GM18858 (cell line): Measurements from ENCODE around the gene KLK5.
"Not testable (repeated sequence)": the region's sequence is repeated elsewhere in the genome, so short reads cannot be mapped to it uniquely, and the experiment has no call there.

Experiments
- ATAC-seq: cut with Tn5 transposase; IDR thresholded peaks from one replicate; pipeline ENCODE4 v1.9.1; 2021; ENCODE audit not compliant: unreplicated experiment

Gene KLK5, protein sequence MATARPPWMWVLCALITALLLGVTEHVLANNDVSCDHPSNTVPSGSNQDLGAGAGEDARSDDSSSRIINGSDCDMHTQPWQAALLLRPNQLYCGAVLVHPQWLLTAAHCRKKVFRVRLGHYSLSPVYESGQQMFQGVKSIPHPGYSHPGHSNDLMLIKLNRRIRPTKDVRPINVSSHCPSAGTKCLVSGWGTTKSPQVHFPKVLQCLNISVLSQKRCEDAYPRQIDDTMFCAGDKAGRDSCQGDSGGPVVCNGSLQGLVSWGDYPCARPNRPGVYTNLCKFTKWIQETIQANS

DNA sequence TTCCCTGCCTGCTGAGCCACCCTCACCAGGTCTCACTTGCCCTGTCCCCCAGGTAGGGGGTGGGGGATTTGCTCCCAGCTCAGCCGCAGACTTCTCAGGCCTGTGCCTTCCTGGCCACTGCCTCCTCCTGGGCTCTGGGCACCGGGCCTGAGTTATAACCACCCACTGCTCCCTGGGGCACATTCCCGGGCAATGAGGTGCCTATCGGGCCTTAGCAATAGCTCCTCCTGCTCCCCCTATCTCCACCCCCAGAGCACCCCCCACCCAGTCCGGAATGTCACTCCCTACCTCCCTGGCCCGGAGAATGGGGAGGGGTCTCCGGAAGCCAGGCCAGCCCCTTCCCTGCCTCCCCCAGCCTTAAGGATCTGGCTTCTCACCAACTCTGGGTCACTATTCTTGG is at the start of gene KLK5:
KLK5 (minus strand) TSS at position 129 of the 400 bp plus-strand sequence. CDS start 381 bp downstream, outside the sequence.
- no peak for ATAC-seq

DNA sequence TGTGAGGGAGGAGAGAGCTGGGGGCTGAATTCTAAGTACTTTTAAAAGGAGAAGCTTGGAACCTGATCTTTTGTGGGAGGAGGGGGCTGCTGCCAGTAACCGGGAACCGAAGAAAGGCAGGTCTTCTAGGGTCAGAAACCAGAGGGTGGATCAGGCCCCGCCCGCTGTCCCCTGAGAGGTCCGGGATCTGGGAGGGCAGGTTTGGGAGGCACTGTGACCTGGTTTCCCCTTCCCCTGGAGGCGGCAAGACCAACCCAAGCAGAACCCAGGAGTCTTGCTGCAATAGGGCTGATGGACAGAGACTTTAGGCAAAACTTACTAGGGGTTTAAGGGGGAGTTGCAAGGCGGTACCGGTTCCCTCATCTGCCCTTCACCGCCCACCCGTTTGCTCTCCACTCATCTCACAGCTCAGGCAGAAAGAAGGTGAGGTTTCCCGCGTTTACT is 49.3 kb upstream of the KLK5 start:
- ATAC-seq = no peak

DNA sequence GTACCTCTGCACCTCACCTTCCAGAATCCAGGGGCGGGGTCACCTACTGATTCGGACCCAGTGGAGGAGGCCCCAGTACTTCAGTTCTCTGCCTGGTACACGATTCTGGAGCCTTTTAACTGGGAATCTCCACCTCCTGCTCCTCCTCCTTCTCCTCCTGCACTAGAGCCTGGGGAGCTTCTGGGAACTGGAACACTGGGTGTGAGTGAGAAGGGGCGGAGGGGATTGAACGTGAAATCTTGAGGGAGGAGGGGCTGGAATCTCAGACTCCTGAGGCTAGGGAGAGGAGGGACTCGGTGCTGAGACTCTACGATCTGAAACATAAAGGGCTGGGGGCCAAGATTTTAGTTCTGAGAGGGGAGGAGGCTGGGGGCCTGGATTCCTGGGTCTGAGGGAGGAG is 48.7 kb upstream of the KLK5 start, which contains the start of gene KLK8:
KLK8 (minus strand) TSS at position 90 of the 400 bp plus-strand sequence. CDS start 437 bp downstream, outside the sequence.
- ATAC-seq = no peak

DNA sequence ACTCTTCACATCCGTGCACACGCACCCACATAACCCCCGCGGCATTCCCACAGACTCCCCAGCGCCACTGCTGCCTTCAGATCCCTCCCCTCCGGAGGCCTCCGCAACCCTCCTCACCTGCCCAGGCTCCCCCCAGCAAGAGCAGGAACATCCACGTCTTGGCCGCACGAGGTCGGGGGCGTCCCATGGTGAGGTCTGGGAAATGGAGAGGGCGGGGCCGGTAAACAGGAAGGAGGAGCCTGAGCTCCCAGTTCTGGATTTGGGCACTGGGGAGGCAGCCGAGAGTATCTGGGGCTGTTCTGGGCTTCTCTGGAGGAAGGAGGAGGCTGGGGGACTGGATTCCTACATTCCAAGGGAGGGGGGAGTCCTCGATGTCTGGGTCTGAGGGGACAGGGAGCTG is 48.1 kb upstream of the KLK5 start:
- no peak for ATAC-seq

DNA sequence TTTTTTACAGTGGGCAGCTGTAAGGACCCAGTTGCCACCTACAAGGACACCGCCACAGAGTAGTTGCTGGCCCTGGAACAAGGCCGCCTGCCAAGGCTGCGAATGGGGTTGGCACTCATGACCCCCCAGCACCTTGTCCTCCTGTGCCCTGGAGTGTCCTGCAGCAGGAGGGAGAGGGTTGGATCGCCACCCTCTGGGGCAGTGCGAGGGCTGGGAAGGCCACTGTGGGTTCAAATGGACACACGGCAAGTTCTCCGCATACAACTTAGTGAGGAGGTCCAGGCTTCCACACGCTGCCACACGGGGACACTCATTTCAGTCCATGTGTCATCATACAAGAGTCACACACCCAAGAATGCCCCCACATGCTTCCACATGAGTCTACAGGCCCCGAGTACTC is 47.6 kb upstream of the KLK5 start:
- no peak for ATAC-seq

DNA sequence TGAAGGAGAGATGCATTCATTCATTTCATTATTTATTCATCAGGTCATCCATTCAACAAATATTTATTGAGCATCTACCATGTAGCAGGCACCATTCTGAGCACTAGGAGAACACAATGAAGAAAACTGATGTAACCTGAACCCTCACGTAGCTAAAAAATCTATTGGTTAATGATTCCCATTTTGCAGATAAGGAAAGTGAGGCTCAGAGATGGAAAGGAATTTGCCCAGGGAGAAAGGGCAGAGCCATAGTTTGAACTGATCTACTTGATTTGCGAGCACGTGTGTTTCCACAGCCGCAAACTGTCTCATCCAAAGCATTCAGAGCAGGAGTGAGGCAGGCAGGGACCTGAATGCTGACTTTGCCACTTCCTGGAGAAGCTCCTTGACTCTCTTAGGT is 45.8 kb upstream of the KLK5 start:
- ATAC-seq = no peak

DNA sequence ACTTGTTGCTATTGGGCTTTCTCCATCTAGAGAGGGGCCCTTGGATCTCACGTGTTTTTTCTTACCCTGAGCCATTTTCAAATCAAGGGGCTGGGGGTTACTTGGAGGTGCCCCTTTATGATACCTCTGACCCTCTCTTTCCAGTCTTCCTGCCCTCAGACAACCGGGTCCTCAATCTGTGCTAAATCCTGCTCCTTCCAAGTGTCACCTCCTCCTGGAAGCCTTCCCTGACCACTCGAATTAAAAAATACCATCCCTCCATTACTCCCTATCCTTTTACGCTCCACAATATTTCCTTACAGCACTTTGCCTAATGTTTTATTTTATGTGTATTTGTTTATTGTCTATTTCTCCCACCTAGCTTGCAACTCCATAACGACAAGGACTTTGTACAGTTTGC is 45.2 kb upstream of the KLK5 start:
- ATAC-seq = no peak

DNA sequence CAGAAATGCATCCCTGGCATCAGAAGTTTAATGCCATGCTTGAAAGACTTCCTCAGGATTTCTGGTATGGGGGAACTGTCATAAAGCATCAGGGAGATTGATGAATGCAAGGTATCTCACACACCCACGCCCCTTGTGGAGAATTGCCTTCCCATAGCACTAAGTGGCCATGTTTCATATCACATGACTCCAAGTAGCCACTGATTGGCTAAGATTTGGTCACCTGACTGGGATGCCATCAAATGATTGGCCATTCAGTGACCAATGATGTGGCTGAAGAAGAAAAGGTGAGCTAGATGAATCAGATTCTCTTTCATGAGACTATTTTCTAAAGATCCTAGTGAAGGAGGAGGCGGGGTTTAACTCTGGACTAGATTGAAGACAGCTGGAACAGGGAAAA is 41.3 kb upstream of the KLK5 start:
- ATAC-seq = no peak

DNA sequence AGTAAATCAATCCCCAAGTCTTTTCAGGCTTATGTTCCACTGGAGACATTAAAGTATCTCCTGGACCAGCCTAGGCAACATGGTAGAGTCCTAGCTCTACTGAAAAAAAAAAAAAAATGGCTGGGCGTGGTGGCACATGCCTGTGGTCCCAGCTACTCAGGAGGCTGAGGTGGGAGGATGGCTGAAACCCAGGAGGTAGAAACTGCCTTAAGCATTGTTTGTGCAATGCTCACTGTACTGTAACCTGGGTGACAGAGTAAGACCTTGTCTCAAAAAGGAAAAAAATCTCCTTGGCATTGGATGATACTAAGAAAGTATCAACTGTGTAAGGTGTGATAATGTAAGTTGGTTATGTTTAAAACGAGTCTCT is 39.8 kb upstream of the KLK5 start:
- no peak for ATAC-seq

DNA sequence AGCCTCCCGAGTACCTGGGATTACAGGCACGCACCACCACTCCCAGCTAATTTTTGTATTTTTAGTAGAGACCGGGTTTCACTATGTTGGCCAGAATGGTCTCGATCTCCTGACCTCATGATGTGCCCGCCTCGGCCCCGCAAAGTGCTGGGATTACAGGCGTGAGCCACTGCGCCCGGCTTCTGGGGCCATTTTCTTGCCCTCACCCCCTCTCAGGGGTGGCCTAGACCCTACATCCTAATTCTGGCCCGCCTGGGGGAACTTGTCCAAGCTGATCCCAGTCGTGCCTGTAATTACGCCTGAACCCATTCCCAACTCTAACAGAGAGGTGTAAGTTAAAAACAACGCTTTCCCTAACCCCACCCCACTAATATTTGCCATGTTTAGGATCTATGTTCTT is 31.6 kb upstream of the KLK5 start:
- ATAC-seq = not testable (repeated sequence)

DNA sequence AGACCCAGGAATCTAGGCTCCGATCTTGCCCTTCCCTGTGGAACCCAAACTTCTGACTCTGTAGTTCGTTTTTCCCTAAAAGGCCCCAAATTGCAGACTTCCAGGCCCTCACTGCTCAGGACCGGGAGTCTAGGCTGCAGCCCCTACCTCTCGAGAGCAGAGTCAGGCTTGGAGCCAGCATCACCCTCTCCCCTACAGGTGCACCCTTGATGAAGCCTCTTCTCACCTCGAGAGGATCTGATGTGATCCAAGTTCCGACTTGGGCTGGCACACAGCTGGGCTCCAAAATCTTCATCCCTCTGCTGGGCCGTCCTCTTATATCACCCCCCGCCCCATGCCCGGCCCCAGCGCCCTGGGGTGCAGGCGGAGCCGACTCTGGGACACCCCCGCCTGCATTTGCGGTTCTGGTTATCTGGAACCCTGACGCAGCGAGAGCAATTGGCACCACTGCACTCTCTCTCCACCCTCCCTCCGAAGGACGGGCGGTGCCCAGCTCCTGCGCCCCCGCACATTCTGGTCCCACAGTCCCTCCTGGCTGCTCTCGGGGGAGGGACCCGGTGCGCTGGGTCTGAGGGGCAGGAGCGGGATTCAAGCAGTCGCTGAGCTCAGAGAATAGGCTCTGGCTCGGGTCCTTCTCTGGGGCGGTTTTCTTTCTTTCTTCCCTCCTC is 30.9 kb upstream of the KLK5 start, which contains the start of gene KLK7:
KLK7 (minus strand) TSS at position 293 of the 668 bp plus-strand sequence. CDS start 1,518 bp downstream, outside the sequence.
- no peak for ATAC-seq

DNA sequence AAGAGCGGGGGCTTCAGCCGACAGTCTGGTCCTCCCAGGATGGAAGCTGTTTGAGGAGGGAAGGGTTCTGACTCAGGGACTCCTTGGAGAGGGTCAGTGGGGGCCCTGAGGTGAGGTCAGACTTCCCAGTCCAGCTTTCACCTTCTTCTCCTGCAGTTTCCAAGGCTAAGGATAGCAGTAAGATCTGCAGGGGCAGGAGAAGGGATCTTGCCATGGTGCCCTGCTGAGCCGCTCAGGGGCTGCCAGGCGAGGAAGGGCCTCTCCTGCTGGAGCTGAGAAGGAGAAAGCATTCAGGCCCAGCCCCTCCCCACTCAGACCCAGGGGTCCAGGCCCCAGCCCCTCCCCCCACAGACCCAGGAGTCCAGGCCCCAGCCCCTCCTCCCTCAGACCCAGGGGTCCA is 29.3 kb upstream of the KLK5 start:
- no peak for ATAC-seq

DNA sequence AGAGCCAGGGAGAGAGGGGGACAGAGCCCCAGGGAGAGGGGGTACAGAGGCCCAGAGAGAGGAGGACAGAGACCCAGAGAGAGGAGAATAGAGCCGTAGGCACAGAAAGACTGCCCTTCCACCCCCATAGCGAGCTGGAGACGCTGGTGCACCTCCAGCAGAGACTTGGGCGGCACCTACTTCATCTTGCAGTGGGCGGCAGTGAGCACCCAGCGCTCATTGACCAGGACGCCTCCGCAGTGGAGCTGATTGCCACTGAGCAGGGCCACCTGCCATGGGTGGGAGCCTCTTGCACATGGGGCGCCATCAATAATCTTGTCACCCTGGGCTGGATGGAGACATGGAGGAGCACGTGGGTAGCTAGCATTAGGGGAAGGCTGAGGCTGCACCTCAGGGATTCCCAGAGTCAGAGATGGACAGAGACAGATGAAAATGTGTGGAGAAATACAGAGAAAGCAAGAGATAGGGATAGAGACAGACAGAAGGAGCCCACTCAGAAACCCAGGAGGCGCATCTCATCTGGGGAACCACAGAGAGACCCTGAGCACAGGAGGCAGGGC is 28.8 kb upstream of the KLK5 start:
- no peak for ATAC-seq

DNA sequence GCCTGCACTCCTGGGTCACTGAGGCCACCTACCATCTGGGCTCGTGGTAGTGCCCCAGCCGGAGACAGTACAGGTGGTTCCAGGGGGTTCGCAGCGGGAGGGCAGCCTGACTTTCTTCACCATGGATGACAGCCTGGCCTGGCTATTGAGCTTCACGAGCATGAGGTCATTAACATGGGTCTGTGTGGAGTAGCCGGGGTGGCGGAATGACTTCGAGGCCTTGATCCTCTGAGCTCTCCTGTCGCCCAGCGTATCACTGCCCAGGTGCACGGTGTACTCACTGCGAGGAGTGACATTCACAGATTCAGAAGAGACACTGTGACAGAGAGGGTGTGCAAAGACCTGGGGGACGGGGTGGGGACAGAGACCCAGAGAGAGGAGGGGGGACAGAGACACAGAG is 27.4 kb upstream of the KLK5 start:
- ATAC-seq = no peak

DNA sequence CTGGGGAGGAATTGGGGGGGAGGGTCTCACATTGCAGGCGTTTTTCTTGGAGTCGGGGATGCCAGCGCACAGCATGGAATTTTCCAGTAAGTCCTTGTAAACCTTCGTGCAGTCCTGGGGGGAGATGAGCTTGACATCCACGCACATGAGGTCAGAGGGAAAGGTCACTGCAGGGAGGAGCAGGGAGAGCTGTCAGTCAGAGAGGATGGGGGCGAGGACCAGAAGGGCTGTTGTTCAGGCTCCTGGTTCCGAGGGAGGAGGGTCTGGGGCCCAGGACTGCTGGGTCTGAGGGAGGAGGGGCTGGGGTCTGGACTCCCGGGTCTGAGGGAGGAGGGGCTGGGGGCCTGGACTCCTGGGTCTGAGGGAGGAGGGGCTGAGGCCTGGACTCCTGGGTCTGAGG is 26.9 kb upstream of the KLK5 start:
- no peak for ATAC-seq

DNA sequence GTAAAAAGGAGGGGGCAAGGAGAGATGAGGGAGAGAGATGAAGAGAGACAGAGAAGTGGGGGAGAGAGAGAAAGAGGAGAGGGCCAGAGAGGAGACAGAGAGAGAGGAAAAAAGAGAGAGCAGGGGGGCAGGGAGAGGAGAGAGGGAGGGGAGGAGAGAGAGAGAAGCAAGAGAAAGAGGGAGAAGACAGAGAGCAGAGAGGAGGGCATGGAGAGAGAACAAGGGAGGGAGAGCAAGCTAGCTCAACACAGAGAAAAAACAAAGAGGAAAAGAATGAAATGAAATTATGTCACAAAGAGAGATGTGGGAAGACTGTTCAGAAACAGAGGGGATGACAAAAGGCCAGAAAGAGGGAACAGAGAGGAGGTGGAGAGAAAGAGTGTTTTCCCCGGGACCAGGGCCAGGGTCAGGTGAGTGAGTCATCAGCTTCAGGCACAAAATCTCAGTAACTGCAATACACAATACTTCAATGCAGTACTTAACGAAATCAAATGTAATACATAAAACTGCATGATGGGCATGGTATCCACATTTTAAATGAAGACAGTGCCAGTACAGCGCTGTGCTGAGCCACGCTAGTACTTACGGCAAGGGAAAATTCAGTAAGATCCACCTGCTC is 26.0 kb upstream of the KLK5 start:
- no peak for ATAC-seq

DNA sequence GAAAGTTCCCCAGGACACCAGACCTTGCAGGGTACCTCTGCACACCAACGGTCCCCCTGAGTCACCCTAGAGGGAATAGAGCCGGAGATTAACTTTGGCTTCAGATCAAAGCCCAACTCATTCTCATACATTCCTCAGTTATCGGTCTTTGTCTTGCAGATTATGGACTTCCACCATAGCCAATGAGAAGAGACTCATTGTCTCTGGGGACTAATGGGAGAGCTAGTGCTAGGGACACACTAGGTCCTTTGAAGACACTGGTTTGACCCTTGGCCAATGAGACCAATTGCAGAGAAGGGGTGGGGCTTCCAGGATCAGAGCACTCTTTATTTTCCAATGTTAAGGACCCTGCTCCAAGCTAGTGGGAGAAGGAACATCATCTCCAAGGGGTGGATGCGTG is 24.8 kb upstream of the KLK5 start:
- no peak for ATAC-seq

DNA sequence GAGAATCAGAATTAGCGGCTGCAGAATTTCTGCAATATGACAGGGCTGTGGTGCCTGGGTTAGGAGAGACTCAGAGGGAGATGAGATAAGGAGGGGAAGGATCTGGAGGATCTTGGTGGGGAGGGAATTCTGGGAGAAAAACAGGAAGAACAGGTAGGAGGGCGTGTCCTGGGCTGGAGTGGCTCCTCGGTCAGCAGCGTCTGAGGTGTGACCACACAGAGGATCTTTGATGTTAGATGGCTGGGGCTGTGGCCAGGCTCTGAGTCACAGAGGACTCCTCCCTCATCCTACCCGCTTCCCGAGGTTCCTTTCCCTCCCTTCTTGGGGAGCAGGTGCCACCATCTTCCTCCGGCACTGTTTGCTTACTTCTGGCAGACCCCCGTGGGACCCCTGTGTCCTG is 22.9 kb upstream of the KLK5 start:
- ATAC-seq = no peak

DNA sequence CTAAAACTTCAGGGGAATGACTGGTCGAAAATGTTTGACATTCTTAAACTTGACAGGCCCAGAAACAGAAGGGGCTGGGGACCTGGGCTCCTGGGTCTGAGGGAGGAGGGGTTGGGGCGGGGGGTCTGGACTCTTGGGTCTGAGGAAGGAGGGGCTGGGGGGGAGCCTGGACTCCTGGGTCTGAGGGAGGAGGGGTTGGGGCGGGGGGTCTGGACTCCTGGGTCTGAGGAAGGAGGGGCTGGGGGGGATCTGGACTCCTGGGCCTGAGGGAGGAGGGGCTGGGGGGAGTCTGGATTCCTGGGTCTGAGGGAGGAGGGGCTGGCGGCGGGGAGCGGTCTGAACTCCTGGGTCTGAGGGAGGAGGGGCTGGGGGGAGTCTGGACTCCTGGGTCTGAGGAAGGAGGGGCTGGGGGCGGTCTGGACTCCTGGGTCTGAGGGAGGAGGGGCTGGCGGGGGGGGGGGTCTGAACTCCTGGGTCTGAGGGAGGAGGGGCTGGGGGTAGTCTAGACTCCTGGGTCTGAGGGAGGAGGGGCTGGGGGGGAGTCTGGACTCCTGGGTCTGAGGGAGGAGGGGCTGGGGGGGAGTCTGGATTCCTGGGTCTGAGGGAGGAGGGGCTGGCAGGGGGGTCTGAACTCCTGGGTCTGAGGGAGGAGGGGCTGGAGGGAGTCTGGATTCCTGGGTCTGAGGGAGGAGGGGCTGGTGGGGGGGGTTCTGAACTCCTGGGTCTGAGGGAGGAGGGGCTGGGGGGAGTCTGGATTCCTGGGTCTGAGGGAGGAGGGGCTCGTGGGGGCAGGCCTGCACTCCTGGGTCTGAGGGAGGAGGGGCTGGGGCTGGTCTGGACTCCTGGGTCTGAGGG is 22.1 kb upstream of the KLK5 start:
- no peak for ATAC-seq

DNA sequence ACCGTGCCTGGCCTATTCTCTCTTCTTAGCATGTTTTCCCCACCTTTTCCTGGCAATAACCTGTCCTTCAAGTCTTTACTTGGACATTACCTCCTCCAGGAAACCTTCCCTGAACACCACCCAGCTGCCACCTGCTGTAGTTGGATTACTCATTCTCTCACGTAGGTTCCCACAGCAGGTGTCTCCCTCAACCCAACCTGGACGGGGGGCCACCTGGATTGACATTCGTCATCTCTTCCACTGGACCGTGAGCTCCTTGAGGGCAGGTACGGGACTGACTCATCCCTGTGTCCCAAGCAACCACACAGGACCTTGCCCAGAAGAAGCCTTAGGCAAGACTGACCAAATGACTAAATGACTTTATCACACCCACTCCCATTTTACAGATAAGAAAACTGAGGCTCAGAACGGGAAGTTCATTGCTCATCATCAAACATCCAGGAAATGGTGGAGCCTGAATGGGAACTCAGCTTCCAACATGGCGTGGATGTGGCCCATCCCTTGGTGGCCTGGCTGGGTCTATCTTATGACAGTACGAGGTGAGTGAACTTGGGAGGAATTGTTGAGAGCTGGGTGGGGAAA is 20.0 kb upstream of the KLK5 start:
- ATAC-seq = no peak
